Astrocyte of the spinal cord (primary cell): Measurements from ENCODE around the gene SP140L.

Experiments used
- DNase-seq: peaks from one replicate; pipeline ENCODE4 v3.0.0; 2011; ENCODE audit warnings: low read depth, low spot score
- H3K4me3 ChIP-seq: 2 replicates; pipeline ENCODE4 v1.5.1; 2011; ENCODE audit warnings: low read depth, mild to moderate bottlenecking, low read length, moderate library complexity
- CTCF ChIP-seq: IDR thresholded peaks from 2 replicates; pipeline ENCODE4 v1.5.1; 2012; ENCODE audit warnings: low read depth, mild to moderate bottlenecking, low read length, inconsistent platforms
- in situ Hi-C: cut with HindIII; loops from 2 replicates; pipeline ENCODE4 v1.10.0; 2017; ENCODE audit warnings: low sequenced_read_pairs

Gene SP140L

GRCh38 chr2:230416061-230416721 lies 89.2 kb downstream of the SP140L start, which contains the start of gene SP100:
SP100 (plus strand) TSS chr2:230416201; CDS start chr2:230416297, 96 bp downstream.
- peak; percentile 84 for DNase-seq
- H3K4me3 ChIP-seq = peak within 1 kb of the TSS; percentile 74
- in situ Hi-C loops = no loop called here
- TF ChIP-seq CTCF = no peak

DNA sequence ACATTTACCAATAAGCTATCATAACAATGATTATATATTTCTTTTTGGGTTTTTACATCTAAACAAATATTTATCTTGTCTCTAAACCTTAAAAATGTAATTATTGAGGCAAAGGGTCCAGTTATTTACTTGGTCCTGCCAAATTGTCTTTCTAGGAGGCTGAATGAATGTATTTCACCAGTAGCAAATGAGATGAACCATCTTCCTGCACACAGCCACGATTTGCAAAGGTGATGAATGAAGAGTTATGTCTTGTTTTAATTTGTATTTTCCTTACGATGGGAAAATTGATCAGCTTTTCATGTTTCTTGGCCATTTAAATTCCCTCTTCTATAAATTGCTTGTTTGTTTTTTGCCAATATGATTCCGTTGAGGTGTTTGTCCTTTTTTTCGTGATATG lies 90.4 kb downstream of the SP140L start:
- in situ Hi-C loops = no loop called here
- H3K4me3 ChIP-seq = peak overlapping the region; percentile 74
- no peak for DNase-seq
- TF ChIP-seq CTCF = no peak

GRCh38 chr2:230418341-230419016 lies 91.5 kb downstream of the SP140L start:
- in situ Hi-C loops = no loop called here
- H3K4me3 ChIP-seq = peak overlapping the region; percentile 14
- no peak for TF ChIP-seq CTCF
- peak; percentile 75 for DNase-seq

DNA sequence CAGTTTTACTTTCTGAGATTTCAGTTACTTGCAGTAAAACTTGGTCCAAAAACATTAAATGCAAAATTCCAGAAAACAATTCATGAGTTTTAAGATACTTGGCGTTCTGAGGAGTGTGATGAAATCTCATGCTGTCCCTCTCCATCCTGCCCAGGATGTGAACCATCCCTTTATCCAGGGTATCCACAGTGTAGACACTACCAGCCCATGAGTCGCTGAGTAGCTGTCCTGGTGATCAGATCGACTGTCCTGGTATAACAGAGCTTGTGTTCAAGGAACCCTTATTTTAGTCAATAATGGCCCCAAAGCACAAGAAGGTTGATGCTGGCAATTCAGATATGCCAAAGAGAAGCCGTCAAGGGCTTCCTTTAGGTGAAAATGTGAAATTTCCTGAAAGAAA lies 92.2 kb downstream of the SP140L start:
- no peak for TF ChIP-seq CTCF
- no peak overlapping the region for H3K4me3 ChIP-seq
- no peak for DNase-seq
- in situ Hi-C loops = no loop called here

- in situ Hi-C loops = no loop called here
- no peak for DNase-seq
- TF ChIP-seq CTCF = no peak
- no peak overlapping the region for H3K4me3 ChIP-seq
These were observed 95.2 kb downstream of the SP140L start for GRCh38 chr2:230422149-230422548.

DNA sequence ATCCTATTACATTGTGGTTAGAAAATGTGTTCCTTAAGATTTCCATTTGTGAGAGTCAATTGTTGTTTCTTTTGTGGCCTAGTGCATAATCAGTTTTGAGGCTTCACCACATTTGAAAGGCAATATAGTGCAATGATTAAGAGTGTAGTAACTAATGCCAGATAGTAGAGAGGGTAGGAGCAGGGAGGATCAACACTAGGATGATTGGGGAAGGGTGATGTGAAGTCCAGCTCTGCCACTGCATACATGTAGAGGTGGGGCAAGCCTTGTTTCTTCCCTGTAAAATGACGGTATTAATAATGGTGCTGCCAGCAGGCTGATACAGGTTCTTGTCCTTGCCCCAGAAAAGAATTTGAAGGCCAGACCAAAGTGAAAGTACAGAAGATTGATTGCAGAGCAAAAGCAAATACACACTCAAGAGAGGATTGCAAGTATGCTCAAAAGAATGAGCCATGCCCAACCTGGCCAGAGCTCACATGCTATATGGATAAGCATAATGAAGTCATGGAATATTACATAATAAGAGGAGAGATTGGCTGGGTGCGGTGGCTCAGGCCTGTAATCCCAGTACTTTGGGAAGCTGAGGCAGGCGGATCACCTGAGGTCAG lies 97.0 kb downstream of the SP140L start:
- TF ChIP-seq CTCF = no peak
- no peak overlapping the region for H3K4me3 ChIP-seq
- DNase-seq = peak; percentile 37
- in situ Hi-C loops = no loop called here
